ENCODE data around the gene HTR2A. TPM values are rescaled to one million over a fixed set of nuclear protein-coding genes. Genes with fewer than 3 reads are reported as not detected.

HTR2A gene
- total and polyA plus RNA-seq, 10 of the 15 experiments (the other 5 are each of a cell fraction or from before 2014, with no cell fraction given): not detected

GRCh38 chr13:46926916-46927590 lies 30.2 kb upstream of the HTR2A start (continued):
- TF ChIP-seq POLR2AphosphoS5 (IDR thresholded peaks at IDR 0.05; ENCODE audit: low read length) (no peak), MYB (IDR thresholded peaks at IDR 0.05; ENCODE audit: borderline replicate concordance, low read depth, low read length) (no peak), EP300 (IDR thresholded peaks at IDR 0.05; ENCODE audit: borderline replicate concordance in 1 of 2, control insufficient read depth in 1 of 2, low read depth in 2 of 2, low read length in 2 of 2) (no peak), NRF1 (conservative IDR thresholded peaks at IDR 0.05; ENCODE audit: low read depth, low read length) (no peak), GATAD2B (conservative IDR thresholded peaks at IDR 0.05; ENCODE audit: low read depth) (no peak), NFYA (IDR thresholded peaks at IDR 0.05; ENCODE audit: borderline replicate concordance, low read depth, low read length) (no peak), BRCA1 (IDR thresholded peaks at IDR 0.05; ENCODE audit: low read depth, low read length) (no peak), TARDBP (IDR thresholded peaks at IDR 0.05; ENCODE audit: borderline replicate concordance) (no peak), MLLT1 (IDR thresholded peaks at IDR 0.05) (no peak)
- TF ChIP-seq, protein P1, sequence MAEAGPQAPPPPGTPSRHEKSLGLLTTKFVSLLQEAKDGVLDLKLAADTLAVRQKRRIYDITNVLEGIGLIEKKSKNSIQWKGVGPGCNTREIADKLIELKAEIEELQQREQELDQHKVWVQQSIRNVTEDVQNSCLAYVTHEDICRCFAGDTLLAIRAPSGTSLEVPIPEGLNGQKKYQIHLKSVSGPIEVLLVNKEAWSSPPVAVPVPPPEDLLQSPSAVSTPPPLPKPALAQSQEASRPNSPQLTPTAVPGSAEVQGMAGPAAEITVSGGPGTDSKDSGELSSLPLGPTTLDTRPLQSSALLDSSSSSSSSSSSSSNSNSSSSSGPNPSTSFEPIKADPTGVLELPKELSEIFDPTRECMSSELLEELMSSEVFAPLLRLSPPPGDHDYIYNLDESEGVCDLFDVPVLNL (IDR thresholded peaks at IDR 0.05; ENCODE audit: low read depth, low read length): no peak

GRCh38 chr13:46925486-46925885 lies 28.6 kb upstream of the HTR2A start:
- intact Hi-C loops (cut with micrococcal nuclease; ENCODE audit: unreplicated experiment): no loop called here
- H3K27me3 ChIP-seq (replicated peaks in 1 of 2; ENCODE audit: control insufficient read depth in 2 of 2, insufficient read depth in 2 of 2, low read length in 1 of 2): no peaks in the 10 kb centered on the region
- no peaks in the 10 kb centered on the region for H3K36me3 ChIP-seq (ENCODE audit: control insufficient read depth in 2 of 2, insufficient read depth in 2 of 2, low read length in 1 of 2)
- BruUV-seq (replicated peaks): no TSS peak
- H3K27ac ChIP-seq (ENCODE audit: control insufficient read depth, insufficient read depth): no peak overlapping the region
- ChIA-PET CTCF (no interaction called here), SMC1A (ENCODE audit: uncharacterized antibody, unreplicated experiment) (no interaction called here), POLR2A (no interaction called here), RAD21 (ENCODE audit: unreplicated experiment) (no interaction called here)
- ATAC-seq (no peak), FAIRE-seq (no peak), DNase-seq (ENCODE audit: low read depth, low spot score) (no peak)
- H2AFZ ChIP-seq (ENCODE audit: control insufficient read depth, low read depth, low read length): no peak overlapping the region
- peaks cover 3% of the 10 kb centered on the region; the same call in 1 of the 2 replicates for H3K4me1 ChIP-seq (ENCODE audit: control insufficient read depth, insufficient read depth, low read length)
- H3K4me2 ChIP-seq (ENCODE audit: control insufficient read depth, insufficient read depth): no peak overlapping the region
- H3K4me3 ChIP-seq: no peak overlapping the region
- no peaks in the 10 kb centered on the region for H3K79me2 ChIP-seq (ENCODE audit: control insufficient read depth, insufficient read depth, low read length)
- no peaks in the 10 kb centered on the region for H3K9me3 ChIP-seq (replicated peaks; ENCODE audit: control insufficient read depth, insufficient read depth, low read length)
- H4K20me1 ChIP-seq (ENCODE audit: control insufficient read depth, insufficient read depth): no peaks in the 10 kb centered on the region
- in situ Hi-C loops (cut with MboI): no loop called here
- WGBS (ENCODE audit: insufficient coverage, insufficient replicate concordance, low lambda C conversion rate, missing lambda C conversion rate): 50% methylated on average over 1 of the region's 1 CpG
- H3K9ac ChIP-seq (ENCODE audit: control insufficient read depth, insufficient read depth, low read length): no peak overlapping the region
- TF ChIP-seq CEBPB (IDR thresholded peaks at IDR 0.05; ENCODE audit: borderline replicate concordance in 1 of 2, low read depth in 2 of 2, low read length in 2 of 2) (no peak), HDAC2 (IDR thresholded peaks at IDR 0.05) (no peak), HDAC6 (IDR thresholded peaks at IDR 0.05; ENCODE audit: unreplicated experiment) (no peak), PAX8 (IDR thresholded peaks at IDR 0.05) (no peak), ZNF24 (IDR thresholded peaks at IDR 0.05) (no peak), FOS (IDR thresholded peaks at IDR 0.05; ENCODE audit: borderline replicate concordance, extremely low read depth, insufficient read length) (no peak), PML (IDR thresholded peaks at IDR 0.05; ENCODE audit: low read length) (no peak), GABPA (IDR thresholded peaks at IDR 0.05; ENCODE audit: low read depth) (no peak)
- TF ChIP-seq, protein P2, sequence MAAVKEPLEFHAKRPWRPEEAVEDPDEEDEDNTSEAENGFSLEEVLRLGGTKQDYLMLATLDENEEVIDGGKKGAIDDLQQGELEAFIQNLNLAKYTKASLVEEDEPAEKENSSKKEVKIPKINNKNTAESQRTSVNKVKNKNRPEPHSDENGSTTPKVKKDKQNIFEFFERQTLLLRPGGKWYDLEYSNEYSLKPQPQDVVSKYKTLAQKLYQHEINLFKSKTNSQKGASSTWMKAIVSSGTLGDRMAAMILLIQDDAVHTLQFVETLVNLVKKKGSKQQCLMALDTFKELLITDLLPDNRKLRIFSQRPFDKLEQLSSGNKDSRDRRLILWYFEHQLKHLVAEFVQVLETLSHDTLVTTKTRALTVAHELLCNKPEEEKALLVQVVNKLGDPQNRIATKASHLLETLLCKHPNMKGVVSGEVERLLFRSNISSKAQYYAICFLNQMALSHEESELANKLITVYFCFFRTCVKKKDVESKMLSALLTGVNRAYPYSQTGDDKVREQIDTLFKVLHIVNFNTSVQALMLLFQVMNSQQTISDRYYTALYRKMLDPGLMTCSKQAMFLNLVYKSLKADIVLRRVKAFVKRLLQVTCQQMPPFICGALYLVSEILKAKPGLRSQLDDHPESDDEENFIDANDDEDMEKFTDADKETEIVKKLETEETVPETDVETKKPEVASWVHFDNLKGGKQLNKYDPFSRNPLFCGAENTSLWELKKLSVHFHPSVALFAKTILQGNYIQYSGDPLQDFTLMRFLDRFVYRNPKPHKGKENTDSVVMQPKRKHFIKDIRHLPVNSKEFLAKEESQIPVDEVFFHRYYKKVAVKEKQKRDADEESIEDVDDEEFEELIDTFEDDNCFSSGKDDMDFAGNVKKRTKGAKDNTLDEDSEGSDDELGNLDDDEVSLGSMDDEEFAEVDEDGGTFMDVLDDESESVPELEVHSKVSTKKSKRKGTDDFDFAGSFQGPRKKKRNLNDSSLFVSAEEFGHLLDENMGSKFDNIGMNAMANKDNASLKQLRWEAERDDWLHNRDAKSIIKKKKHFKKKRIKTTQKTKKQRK (IDR thresholded peaks at IDR 0.05; ENCODE audit: low read depth, low read length): no peak

Measured in GM12878 (cell line).